Measurements from ENCODE around the gene SERPINA12. TPM values are rescaled to one million over a fixed set of nuclear protein-coding genes. Genes with fewer than 3 reads are reported as not detected.
A peak's percentile ranks its signal among the peaks of the same experiment; 100 is the strongest.

SERPINA12 gene
- total RNA-seq, 4 donors from 2014 or later: 345 to 790 (median 421) TPM

GRCh38 chr14:94467728-94468520, 41.3 kb downstream of the SERPINA12 start:
- WGBS, 2 donors: 89 to 91% methylated on average over 4 of the region's 4 CpGs
- no peak overlapping the region for H3K4me3 ChIP-seq (ENCODE audit: low read depth, poor library complexity, severe bottlenecking)
- TF ChIP-seq CTCF (IDR thresholded peaks at IDR 0.05): no peak
- TF ChIP-seq POLR2A (IDR thresholded peaks at IDR 0.05): no peak
- intact Hi-C loops (cut with DNase I; ENCODE audit: low total_unique reads): no loop called here
- peak in 1 of 2 donors; percentile 63 for DNase-seq (ENCODE audit: low spot score in 2 of 2)

- no peak for TF ChIP-seq CTCF (IDR thresholded peaks at IDR 0.05)
- no peak for TF ChIP-seq POLR2A (IDR thresholded peaks at IDR 0.05)
- no peak overlapping the region for H3K4me3 ChIP-seq (ENCODE audit: low read depth, poor library complexity, severe bottlenecking)
- WGBS, 2 donors: 81 to 82% methylated on average over 3 of the region's 3 CpGs
- intact Hi-C loops (cut with DNase I; ENCODE audit: low total_unique reads): no loop called here
- peak in 1 of 2 donors; percentile 45 for DNase-seq (ENCODE audit: low spot score in 2 of 2)
Observed at GRCh38 chr14:94466706-94467370, 42.4 kb downstream of the SERPINA12 start.

GRCh38 chr14:94465042-94465441, 44.2 kb downstream of the SERPINA12 start:
- no peak overlapping the region for H3K4me3 ChIP-seq (ENCODE audit: low read depth, poor library complexity, severe bottlenecking)
- 84 to 86% methylated on average over 5 of the region's 5 CpGs for WGBS, 2 donors
- intact Hi-C loops (cut with DNase I; ENCODE audit: low total_unique reads): no loop called here
- peak in 1 of 2 donors; percentile 39 for DNase-seq (ENCODE audit: low spot score in 2 of 2)
- no peak for TF ChIP-seq CTCF (IDR thresholded peaks at IDR 0.05)
- no peak for TF ChIP-seq POLR2A (IDR thresholded peaks at IDR 0.05)

- intact Hi-C loops (cut with DNase I; ENCODE audit: low total_unique reads): no loop called here
- H3K4me3 ChIP-seq (ENCODE audit: low read depth, poor library complexity, severe bottlenecking): no peak overlapping the region
- peak in 1 of 2 donors; percentile 58 for DNase-seq (ENCODE audit: low spot score in 2 of 2)
- WGBS, 2 donors: 89 to 91% methylated on average over 5 of the region's 5 CpGs
- no peak for TF ChIP-seq CTCF (IDR thresholded peaks at IDR 0.05)
- TF ChIP-seq POLR2A (IDR thresholded peaks at IDR 0.05): no peak
Observed at GRCh38 chr14:94464290-94464689, 45.0 kb downstream of the SERPINA12 start.

GRCh38 chr14:94462763-94463572, 46.3 kb downstream of the SERPINA12 start:
- H3K4me3 ChIP-seq (ENCODE audit: low read depth, poor library complexity, severe bottlenecking): no peak overlapping the region
- intact Hi-C loops (cut with DNase I; ENCODE audit: low total_unique reads): no loop called here
- peak in 1 of 2 donors; percentile 45 for DNase-seq (ENCODE audit: low spot score in 2 of 2)
- WGBS, 2 donors: 86 to 91% methylated on average over 7 of the region's 7 CpGs
- TF ChIP-seq POLR2A (IDR thresholded peaks at IDR 0.05) (no peak), CTCF (IDR thresholded peaks at IDR 0.05) (no peak)
